Type B pancreatic cell (in vitro differentiated cells): ENCODE results near the gene PRG2. TPM values are rescaled to one million over a fixed set of nuclear protein-coding genes. Genes with fewer than 3 reads are reported as not detected.

Experiments used
- DNase-seq: peaks from one replicate; pipeline ENCODE4 v3.0.0; 2021; ENCODE audit warnings: mixed read lengths; ENCODE audit not compliant: unreplicated experiment; ENCODE audit errors: extremely low spot score
- H3K27ac Mint-ChIP-seq: 2 replicates; pipeline ENCODE4 v1.8.0; 2021; ENCODE audit warnings: mild to moderate bottlenecking, mixed read lengths
- H3K27me3 Mint-ChIP-seq: 2 replicates; pipeline ENCODE4 v1.8.0; 2021; ENCODE audit warnings: mixed read lengths
- H3K36me3 Mint-ChIP-seq: 2 replicates; pipeline ENCODE4 v1.8.0; 2021; ENCODE audit warnings: mixed read lengths
- H3K4me1 Mint-ChIP-seq: one replicate; pipeline ENCODE4 v1.8.0; 2021; ENCODE audit warnings: mixed read lengths; ENCODE audit not compliant: unreplicated experiment
- H3K4me3 Mint-ChIP-seq: 2 replicates; pipeline ENCODE4 v1.8.0; 2021; ENCODE audit warnings: mild to moderate bottlenecking, mixed read lengths
- H3K9me3 Mint-ChIP-seq: 2 replicates; pipeline ENCODE4 v1.8.0; 2021; ENCODE audit warnings: mixed read lengths
- total RNA-seq: library from RNA; stranded (reverse); gene quantifications from 2 replicates; pipeline ENCODE4 v1.2.1, GENCODE V29; 2021; ENCODE audit warnings: low replicate concordance
- TF ChIP-seq, protein P1 (sequence below): fragments of 200-600 bp; sonication (generic); conservative IDR thresholded peaks from 2 replicates; pipeline ENCODE4 v1.5.0; 2021; ENCODE audit warnings: antibody characterized with exemption, mild to moderate bottlenecking

PRG2 gene
- total RNA-seq, 1 donor from 2014 or later = not detected

GRCh38 chr11:57422669-57423068 lies 32.2 kb upstream of the PRG2 start:
- Mint-ChIP-seq H3K27me3 (peaks cover 11% of the 10 kb centered on the region), H3K4me3 (no peak overlapping the region), H3K36me3 (peaks cover 3% of the 10 kb centered on the region), H3K9me3 (no peaks in the 10 kb centered on the region), H3K27ac (no peak overlapping the region), H3K4me1 (peaks cover 27% of the 10 kb centered on the region)
- no peak for DNase-seq
- TF ChIP-seq, protein P1, sequence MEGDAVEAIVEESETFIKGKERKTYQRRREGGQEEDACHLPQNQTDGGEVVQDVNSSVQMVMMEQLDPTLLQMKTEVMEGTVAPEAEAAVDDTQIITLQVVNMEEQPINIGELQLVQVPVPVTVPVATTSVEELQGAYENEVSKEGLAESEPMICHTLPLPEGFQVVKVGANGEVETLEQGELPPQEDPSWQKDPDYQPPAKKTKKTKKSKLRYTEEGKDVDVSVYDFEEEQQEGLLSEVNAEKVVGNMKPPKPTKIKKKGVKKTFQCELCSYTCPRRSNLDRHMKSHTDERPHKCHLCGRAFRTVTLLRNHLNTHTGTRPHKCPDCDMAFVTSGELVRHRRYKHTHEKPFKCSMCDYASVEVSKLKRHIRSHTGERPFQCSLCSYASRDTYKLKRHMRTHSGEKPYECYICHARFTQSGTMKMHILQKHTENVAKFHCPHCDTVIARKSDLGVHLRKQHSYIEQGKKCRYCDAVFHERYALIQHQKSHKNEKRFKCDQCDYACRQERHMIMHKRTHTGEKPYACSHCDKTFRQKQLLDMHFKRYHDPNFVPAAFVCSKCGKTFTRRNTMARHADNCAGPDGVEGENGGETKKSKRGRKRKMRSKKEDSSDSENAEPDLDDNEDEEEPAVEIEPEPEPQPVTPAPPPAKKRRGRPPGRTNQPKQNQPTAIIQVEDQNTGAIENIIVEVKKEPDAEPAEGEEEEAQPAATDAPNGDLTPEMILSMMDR = no peak

- H3K4me1 Mint-ChIP-seq = peaks cover 21% of the 10 kb centered on the region
- no peaks in the 10 kb centered on the region for H3K9me3 Mint-ChIP-seq
- no peak overlapping the region for H3K27ac Mint-ChIP-seq
These were observed 31.4 kb upstream of the PRG2 start for GRCh38 chr11:57421805-57422204.

GRCh38 chr11:57421066-57421465 lies 30.6 kb upstream of the PRG2 start:
- H3K36me3 Mint-ChIP-seq = peaks cover 12% of the 10 kb centered on the region
- H3K4me1 Mint-ChIP-seq = peaks cover 15% of the 10 kb centered on the region
- no peak overlapping the region for H3K4me3 Mint-ChIP-seq
- H3K27me3 Mint-ChIP-seq = no peaks in the 10 kb centered on the region
- no peaks in the 10 kb centered on the region for H3K9me3 Mint-ChIP-seq
- DNase-seq = no peak
- TF ChIP-seq, protein P1 = no peak
- no peak overlapping the region for H3K27ac Mint-ChIP-seq

More at GRCh38 chr11:57421805-57422204, 31.4 kb upstream of the PRG2 start:
- Mint-ChIP-seq H3K27me3 (peaks cover 5% of the 10 kb centered on the region), H3K36me3 (peaks cover 10% of the 10 kb centered on the region), H3K4me3 (no peak overlapping the region)
- TF ChIP-seq, protein P1 = no peak
- DNase-seq = no peak

DNA sequence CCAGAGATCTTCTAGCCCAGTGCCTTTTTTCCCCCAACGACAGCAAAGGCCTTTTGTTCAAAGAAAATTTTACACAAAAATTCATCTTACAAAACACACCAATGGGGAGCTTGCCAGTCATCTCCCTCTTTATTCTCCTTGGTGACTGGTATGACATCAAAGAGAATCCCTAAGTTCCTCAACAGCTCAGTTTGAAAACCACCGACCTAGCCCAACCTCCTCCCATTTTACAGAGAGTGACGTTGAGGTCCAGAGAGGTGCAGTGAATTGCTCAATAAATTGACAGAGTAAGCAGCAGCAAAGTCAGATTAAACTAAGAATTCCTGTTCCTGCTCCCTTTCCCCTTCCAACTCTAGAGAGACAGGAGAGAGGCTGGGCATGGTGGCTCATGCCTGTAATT lies 28.7 kb upstream of the PRG2 start:
- Mint-ChIP-seq H3K27me3 (no peaks in the 10 kb centered on the region), H3K36me3 (peaks cover 24% of the 10 kb centered on the region), H3K4me3 (no peak overlapping the region), H3K27ac (no peak overlapping the region), H3K9me3 (no peaks in the 10 kb centered on the region), H3K4me1 (peaks cover 10% of the 10 kb centered on the region)
- TF ChIP-seq, protein P1 = no peak
- DNase-seq = no peak

DNA sequence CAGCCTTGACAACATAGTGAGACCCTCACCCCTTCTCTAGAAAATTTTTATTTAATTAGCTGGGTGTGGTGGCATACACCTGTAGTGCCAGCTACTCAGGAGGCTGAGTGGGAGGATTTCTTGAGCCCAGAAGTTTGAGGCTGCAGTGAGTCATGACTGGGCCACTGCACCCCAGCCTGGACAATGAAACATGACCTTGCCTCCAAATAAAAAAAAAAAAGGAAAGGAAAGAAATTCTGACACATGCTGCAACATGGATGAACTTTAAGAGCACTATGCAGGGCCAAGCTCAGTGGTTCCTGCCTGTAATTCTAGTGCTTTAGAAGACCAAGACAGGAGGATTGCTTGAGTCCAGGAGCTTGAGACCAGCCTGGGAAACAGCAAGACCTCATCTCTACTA lies 27.7 kb upstream of the PRG2 start:
- Mint-ChIP-seq H3K4me3 (no peak overlapping the region), H3K27me3 (no peaks in the 10 kb centered on the region), H3K36me3 (peaks cover 29% of the 10 kb centered on the region), H3K9me3 (no peaks in the 10 kb centered on the region), H3K4me1 (peaks cover 10% of the 10 kb centered on the region), H3K27ac (no peak overlapping the region)
- DNase-seq = no peak
- TF ChIP-seq, protein P1 = no peak

DNA sequence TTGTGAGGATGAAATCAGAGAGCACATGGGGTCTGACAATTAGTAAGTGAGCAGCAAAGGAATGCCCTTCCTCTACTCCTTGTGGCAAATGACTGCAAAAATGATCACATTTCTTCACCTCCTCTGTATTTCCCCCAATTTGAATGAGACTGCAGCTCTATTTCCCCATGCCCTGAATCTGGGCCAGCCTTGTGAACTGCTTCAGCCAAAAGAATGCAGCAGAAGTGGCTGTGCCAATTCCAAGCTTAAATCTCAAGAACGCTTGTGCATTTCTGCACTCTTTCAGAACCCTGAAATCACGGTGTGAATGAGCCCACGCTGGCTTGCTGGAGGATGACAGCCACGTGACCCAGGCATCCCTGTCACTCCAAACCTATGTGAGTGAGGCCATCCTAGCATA lies 26.6 kb upstream of the PRG2 start:
- no peak overlapping the region for H3K4me3 Mint-ChIP-seq
- H3K27ac Mint-ChIP-seq = no peak overlapping the region
- H3K4me1 Mint-ChIP-seq = no peaks in the 10 kb centered on the region
- no peaks in the 10 kb centered on the region for H3K27me3 Mint-ChIP-seq
- DNase-seq = no peak
- H3K36me3 Mint-ChIP-seq = peaks cover 29% of the 10 kb centered on the region
- TF ChIP-seq, protein P1 = no peak
- no peaks in the 10 kb centered on the region for H3K9me3 Mint-ChIP-seq
